ENCODE measurements around the gene FOS. TPM values are rescaled to one million over a fixed set of nuclear protein-coding genes. Genes with fewer than 3 reads are reported as not detected.

FOS gene
- total and polyA plus RNA-seq, 2 of the 13 experiments (the other 11 are each of a cell fraction or from before 2014, with no cell fraction given): 15.9 to 24.2 TPM

DNA sequence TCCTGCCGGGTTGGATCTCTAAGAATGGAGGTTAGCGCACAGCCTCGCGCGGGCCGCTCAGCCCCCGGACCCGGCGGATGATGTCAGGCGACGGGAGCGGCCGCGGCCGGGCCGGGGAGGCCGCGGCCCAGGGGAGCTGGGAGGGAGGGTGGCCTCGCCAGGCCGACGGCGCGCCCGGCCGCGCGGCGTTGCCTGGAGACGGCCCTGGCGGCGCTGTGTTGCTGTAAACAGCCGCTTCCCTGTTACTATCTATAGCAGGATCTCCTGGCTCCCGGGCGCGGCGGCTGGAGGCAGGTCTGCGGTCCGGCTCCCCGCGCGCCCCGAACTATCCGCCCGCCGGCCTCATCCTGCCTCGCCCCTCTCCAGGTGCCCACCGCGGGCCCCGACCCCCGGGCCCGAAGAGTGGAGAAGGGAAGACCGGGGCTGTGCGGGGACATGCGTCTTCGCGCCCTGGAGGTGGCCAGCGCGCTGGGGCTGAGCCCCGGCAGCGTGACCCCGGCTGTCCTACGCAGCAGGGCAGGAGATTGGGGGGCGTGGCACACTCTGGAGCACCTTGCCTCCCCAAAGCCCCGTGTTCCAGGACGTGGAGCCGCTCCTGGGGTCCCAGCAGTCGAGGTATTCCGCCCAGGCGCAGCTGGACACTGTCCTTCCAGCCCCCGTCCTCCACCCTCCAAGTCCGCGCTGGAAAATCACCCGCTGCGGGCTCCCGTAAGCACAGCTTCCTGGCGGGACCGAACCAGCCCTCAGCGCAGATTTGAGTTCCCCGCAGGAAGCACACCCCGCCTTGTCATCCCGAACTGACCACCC lies 1.4 kb upstream of the FOS start (continued):
- TF ChIP-seq, protein P1, sequence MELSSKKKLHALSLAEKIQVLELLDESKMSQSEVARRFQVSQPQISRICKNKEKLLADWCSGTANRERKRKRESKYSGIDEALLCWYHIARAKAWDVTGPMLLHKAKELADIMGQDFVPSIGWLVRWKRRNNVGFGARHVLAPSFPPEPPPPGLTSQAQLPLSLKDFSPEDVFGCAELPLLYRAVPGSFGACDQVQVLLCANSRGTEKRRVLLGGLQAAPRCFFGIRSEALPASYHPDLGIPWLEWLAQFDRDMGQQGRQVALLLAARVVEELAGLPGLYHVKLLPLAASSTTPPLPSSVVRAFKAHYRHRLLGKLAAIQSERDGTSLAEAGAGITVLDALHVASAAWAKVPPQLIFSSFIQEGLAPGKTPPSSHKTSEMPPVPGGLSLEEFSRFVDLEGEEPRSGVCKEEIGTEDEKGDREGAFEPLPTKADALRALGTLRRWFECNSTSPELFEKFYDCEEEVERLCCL (CRISPR knock-in tag; IDR thresholded peaks at IDR 0.05; ENCODE audit: borderline replicate concordance): no peak
- TF ChIP-seq, protein P2, sequence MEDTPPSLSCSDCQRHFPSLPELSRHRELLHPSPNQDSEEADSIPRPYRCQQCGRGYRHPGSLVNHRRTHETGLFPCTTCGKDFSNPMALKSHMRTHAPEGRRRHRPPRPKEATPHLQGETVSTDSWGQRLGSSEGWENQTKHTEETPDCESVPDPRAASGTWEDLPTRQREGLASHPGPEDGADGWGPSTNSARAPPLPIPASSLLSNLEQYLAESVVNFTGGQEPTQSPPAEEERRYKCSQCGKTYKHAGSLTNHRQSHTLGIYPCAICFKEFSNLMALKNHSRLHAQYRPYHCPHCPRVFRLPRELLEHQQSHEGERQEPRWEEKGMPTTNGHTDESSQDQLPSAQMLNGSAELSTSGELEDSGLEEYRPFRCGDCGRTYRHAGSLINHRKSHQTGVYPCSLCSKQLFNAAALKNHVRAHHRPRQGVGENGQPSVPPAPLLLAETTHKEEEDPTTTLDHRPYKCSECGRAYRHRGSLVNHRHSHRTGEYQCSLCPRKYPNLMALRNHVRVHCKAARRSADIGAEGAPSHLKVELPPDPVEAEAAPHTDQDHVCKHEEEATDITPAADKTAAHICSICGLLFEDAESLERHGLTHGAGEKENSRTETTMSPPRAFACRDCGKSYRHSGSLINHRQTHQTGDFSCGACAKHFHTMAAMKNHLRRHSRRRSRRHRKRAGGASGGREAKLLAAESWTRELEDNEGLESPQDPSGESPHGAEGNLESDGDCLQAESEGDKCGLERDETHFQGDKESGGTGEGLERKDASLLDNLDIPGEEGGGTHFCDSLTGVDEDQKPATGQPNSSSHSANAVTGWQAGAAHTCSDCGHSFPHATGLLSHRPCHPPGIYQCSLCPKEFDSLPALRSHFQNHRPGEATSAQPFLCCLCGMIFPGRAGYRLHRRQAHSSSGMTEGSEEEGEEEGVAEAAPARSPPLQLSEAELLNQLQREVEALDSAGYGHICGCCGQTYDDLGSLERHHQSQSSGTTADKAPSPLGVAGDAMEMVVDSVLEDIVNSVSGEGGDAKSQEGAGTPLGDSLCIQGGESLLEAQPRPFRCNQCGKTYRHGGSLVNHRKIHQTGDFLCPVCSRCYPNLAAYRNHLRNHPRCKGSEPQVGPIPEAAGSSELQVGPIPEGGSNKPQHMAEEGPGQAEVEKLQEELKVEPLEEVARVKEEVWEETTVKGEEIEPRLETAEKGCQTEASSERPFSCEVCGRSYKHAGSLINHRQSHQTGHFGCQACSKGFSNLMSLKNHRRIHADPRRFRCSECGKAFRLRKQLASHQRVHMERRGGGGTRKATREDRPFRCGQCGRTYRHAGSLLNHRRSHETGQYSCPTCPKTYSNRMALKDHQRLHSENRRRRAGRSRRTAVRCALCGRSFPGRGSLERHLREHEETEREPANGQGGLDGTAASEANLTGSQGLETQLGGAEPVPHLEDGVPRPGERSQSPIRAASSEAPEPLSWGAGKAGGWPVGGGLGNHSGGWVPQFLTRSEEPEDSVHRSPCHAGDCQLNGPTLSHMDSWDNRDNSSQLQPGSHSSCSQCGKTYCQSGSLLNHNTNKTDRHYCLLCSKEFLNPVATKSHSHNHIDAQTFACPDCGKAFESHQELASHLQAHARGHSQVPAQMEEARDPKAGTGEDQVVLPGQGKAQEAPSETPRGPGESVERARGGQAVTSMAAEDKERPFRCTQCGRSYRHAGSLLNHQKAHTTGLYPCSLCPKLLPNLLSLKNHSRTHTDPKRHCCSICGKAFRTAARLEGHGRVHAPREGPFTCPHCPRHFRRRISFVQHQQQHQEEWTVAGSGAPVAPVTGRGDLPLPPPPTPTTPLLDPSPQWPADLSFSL (CRISPR knock-in tag; IDR thresholded peaks at IDR 0.05): no peak
- TF ChIP-seq ZNF782 (CRISPR knock-in tag; IDR thresholded peaks at IDR 0.05; ENCODE audit: borderline replicate concordance): no peak
- no peak for TF ChIP-seq TRIM24 (CRISPR knock-in tag; IDR thresholded peaks at IDR 0.05)
- no peak for TF ChIP-seq FOXA1 (IDR thresholded peaks at IDR 0.05)
- TF ChIP-seq FOXA1 (CRISPR knock-in tag; IDR thresholded peaks at IDR 0.05): peak; percentile 54
- TF ChIP-seq GABPB1 (CRISPR knock-in tag; IDR thresholded peaks at IDR 0.05): peak; percentile 61
- TF ChIP-seq, protein P3, sequence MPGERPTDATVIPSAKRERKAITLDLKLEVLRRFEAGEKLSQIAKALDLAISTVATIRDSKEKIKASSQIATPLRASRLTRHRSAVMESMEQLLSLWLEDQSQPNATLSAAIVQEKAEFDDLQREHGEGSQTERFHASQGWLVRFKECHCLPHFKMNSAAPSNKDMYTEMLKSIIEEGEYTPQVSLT (CRISPR knock-in tag; IDR thresholded peaks at IDR 0.05; ENCODE audit: borderline replicate concordance, low read depth): no peak
- TF ChIP-seq HIVEP1 (CRISPR knock-in tag; IDR thresholded peaks at IDR 0.05): peak; percentile 77
- TF ChIP-seq POGZ (CRISPR knock-in tag; IDR thresholded peaks at IDR 0.05): peak; percentile 30; the same call in 1 of the 2 replicates
- TF ChIP-seq, protein P4, sequence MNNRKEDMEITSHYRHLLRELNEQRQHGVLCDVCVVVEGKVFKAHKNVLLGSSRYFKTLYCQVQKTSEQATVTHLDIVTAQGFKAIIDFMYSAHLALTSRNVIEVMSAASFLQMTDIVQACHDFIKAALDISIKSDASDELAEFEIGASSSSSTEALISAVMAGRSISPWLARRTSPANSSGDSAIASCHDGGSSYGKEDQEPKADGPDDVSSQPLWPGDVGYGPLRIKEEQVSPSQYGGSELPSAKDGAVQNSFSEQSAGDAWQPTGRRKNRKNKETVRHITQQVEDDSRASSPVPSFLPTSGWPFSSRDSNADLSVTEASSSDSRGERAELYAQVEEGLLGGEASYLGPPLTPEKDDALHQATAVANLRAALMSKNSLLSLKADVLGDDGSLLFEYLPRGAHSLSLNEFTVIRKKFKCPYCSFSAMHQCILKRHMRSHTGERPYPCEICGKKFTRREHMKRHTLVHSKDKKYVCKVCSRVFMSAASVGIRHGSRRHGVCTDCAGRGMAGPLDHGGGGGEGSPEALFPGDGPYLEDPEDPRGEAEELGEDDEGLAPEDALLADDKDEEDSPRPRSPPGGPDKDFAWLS (CRISPR knock-in tag; IDR thresholded peaks at IDR 0.05; ENCODE audit: borderline replicate concordance): no peak
- TF ChIP-seq ZNF552 (CRISPR knock-in tag; IDR thresholded peaks at IDR 0.05; ENCODE audit: borderline replicate concordance): peak; percentile 83
- peak; percentile 75 for TF ChIP-seq HNRNPLL (IDR thresholded peaks at IDR 0.05; ENCODE audit: low read depth, low read length, poor library complexity, severe bottlenecking)
- TF ChIP-seq RELA (CRISPR knock-in tag; IDR thresholded peaks at IDR 0.05): no peak
- TF ChIP-seq ZSCAN25 (CRISPR knock-in tag; IDR thresholded peaks at IDR 0.05): no peak
- TF ChIP-seq BCL6 (CRISPR knock-in tag; IDR thresholded peaks at IDR 0.05): no peak
- 0 out of 2 replicates have a peak, but pooled peaks have one; percentile 58 for TF ChIP-seq ZNF225 (CRISPR knock-in tag; IDR thresholded peaks at IDR 0.05)
- no peak for TF ChIP-seq ZNF367 (CRISPR knock-in tag; IDR thresholded peaks at IDR 0.05; ENCODE audit: borderline replicate concordance)
- TF ChIP-seq ZNF616 (CRISPR knock-in tag; IDR thresholded peaks at IDR 0.05; ENCODE audit: low read depth): peak; percentile 27; the same call in 1 of the 2 replicates
